ENCODE results near the gene MAN1C1.

MAN1C1 gene

DNA sequence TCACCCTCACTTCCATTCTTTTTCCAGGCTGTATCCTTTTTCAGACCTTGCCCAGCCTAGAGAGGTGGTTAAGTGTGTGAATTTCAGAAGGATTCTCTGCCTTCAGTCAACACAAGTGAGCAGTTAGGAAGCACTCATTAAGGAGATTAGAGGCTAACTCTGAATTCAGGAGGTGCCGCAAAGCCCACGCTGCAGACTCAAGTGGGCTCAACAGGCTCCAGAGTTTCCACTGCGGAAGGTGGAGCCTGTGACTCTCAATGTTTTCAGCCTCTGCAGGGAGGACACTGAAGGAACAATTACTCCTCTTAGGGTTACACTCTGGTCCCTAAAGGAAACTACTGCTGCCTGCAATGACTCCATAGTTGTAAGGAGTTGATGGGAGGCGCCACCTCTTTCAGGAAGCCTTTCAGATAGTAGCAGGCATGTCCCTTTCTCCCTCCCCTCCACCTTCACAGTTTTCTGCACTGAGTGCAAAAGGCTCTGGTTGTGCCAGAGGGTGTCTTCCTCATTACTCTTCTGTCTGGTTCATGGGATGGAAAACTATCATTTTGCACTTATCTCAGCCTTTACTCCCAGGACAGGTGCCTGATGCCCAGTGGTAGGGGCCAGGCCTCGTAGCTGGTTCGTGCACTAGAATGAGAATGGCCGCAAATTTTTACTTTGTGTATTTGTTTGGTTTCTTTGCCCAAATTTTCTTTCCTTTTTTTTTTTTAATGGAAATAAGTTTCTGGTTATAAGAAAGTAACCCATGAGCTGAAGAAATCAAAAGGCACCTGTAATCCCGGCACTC is 128.2 kb downstream of the MAN1C1 start (continued):
- TF ChIP-seq, protein P1, sequence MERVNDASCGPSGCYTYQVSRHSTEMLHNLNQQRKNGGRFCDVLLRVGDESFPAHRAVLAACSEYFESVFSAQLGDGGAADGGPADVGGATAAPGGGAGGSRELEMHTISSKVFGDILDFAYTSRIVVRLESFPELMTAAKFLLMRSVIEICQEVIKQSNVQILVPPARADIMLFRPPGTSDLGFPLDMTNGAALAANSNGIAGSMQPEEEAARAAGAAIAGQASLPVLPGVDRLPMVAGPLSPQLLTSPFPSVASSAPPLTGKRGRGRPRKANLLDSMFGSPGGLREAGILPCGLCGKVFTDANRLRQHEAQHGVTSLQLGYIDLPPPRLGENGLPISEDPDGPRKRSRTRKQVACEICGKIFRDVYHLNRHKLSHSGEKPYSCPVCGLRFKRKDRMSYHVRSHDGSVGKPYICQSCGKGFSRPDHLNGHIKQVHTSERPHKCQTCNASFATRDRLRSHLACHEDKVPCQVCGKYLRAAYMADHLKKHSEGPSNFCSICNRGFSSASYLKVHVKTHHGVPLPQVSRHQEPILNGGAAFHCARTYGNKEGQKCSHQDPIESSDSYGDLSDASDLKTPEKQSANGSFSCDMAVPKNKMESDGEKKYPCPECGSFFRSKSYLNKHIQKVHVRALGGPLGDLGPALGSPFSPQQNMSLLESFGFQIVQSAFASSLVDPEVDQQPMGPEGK (CRISPR knock-in tag; IDR thresholded peaks at IDR 0.05; ENCODE audit: borderline replicate concordance): no peak
- TF ChIP-seq ESRRG (CRISPR knock-in tag; IDR thresholded peaks at IDR 0.05) (no peak), ZNF565 (CRISPR knock-in tag; conservative IDR thresholded peaks at IDR 0.05; ENCODE audit: low read depth) (no peak), CSDC2 (CRISPR knock-in tag; IDR thresholded peaks at IDR 0.05) (no peak), PPARA (CRISPR knock-in tag; IDR thresholded peaks at IDR 0.05; ENCODE audit: borderline replicate concordance) (no peak)

DNA sequence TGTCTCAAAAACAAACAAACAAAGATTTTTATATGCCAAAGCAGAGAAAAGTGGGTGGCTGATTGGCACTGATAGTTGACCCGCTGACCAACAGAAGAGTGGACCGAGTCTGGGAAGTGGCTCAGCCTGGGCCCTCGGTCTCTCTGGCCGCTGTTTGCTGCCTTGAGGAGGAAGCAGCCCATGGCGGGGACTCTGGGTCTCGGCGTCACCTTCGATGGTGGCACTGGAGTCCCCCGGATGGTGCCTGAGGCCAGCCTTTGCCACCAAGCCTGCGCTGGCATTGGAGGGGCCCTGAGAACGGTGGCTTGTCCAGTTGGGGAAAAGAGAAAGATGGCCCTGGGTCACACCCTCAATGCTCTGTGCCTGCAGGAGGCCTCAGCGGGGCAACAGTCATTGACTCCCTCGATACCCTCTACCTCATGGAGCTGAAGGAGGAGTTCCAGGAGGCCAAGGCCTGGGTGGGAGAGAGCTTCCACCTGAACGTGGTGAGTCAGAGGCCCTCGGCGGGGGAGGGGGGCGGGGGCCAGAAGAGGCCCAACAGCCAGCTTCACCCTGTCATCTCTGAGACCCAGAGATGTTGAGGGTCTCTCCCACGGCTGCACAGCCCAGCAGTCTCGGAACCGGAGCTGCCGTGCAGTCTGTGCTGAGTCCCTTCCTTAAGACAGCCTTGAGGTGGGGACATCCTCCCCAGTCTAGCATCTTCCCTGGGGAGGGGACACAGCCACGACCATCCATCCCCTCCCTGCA is 129.9 kb downstream of the MAN1C1 start:
- no peak for ATAC-seq
- TF ChIP-seq, protein P2, sequence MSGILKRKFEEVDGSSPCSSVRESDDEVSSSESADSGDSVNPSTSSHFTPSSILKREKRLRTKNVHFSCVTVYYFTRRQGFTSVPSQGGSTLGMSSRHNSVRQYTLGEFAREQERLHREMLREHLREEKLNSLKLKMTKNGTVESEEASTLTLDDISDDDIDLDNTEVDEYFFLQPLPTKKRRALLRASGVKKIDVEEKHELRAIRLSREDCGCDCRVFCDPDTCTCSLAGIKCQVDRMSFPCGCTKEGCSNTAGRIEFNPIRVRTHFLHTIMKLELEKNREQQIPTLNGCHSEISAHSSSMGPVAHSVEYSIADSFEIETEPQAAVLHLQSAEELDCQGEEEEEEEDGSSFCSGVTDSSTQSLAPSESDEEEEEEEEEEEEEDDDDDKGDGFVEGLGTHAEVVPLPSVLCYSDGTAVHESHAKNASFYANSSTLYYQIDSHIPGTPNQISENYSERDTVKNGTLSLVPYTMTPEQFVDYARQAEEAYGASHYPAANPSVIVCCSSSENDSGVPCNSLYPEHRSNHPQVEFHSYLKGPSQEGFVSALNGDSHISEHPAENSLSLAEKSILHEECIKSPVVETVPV (CRISPR knock-in tag; IDR thresholded peaks at IDR 0.05): no peak
- TF ChIP-seq OSR1 (CRISPR knock-in tag; IDR thresholded peaks at IDR 0.05) (no peak), SNAI2 (CRISPR knock-in tag; IDR thresholded peaks at IDR 0.05) (no peak), GLIS3 (CRISPR knock-in tag; IDR thresholded peaks at IDR 0.05) (no peak), ZNF8 (CRISPR knock-in tag; IDR thresholded peaks at IDR 0.05) (no peak), ZFP3 (CRISPR knock-in tag; IDR thresholded peaks at IDR 0.05) (no peak), TOX (CRISPR knock-in tag; IDR thresholded peaks at IDR 0.05; ENCODE audit: borderline replicate concordance) (no peak), ESRRG (CRISPR knock-in tag; IDR thresholded peaks at IDR 0.05) (no peak), ZNF70 (CRISPR knock-in tag; IDR thresholded peaks at IDR 0.05) (no peak), TCF4 (CRISPR knock-in tag; IDR thresholded peaks at IDR 0.05; ENCODE audit: borderline replicate concordance) (no peak), ZC3H10 (CRISPR knock-in tag; IDR thresholded peaks at IDR 0.05) (no peak)
- TF ChIP-seq, protein P3, sequence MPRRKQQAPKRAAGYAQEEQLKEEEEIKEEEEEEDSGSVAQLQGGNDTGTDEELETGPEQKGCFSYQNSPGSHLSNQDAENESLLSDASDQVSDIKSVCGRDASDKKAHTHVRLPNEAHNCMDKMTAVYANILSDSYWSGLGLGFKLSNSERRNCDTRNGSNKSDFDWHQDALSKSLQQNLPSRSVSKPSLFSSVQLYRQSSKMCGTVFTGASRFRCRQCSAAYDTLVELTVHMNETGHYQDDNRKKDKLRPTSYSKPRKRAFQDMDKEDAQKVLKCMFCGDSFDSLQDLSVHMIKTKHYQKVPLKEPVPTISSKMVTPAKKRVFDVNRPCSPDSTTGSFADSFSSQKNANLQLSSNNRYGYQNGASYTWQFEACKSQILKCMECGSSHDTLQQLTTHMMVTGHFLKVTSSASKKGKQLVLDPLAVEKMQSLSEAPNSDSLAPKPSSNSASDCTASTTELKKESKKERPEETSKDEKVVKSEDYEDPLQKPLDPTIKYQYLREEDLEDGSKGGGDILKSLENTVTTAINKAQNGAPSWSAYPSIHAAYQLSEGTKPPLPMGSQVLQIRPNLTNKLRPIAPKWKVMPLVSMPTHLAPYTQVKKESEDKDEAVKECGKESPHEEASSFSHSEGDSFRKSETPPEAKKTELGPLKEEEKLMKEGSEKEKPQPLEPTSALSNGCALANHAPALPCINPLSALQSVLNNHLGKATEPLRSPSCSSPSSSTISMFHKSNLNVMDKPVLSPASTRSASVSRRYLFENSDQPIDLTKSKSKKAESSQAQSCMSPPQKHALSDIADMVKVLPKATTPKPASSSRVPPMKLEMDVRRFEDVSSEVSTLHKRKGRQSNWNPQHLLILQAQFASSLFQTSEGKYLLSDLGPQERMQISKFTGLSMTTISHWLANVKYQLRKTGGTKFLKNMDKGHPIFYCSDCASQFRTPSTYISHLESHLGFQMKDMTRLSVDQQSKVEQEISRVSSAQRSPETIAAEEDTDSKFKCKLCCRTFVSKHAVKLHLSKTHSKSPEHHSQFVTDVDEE (CRISPR knock-in tag; IDR thresholded peaks at IDR 0.05): no peak

DNA sequence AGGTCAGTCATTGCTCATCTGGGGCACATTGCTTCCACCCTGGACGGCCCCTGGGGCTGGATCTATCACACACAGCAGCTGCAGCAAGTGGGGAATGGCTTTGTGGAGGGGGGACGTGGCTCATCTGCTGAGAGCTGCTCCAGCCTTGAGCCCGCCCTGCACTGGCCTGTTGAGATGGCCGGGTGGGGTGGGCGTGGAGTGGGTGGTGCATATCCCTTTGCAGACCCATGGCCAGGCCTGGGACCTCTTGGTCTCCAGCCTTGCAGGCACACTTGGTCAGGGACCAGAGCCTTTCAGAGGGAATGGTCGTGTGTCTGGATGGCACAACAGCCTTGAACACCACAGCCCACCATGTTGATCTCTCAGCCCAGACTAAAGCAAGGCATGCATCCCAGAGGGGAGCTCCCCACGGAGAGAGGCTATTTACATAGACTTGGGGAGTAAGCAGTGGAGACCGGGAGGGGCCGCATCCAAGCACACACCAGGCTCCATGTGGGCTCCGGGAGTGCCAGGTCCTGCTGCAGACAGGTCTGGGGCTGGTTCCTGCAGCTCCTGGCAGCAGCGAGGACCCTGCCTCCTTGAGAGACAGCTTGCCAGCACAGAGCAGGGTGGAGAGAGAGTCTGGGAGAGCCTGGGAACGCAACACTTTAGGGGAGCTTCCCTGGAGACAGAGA is 130.6 kb downstream of the MAN1C1 start:
- TF ChIP-seq BACH2 (CRISPR knock-in tag; IDR thresholded peaks at IDR 0.05; ENCODE audit: borderline replicate concordance) (no peak), ZNF70 (CRISPR knock-in tag; IDR thresholded peaks at IDR 0.05) (no peak), ZC3H10 (CRISPR knock-in tag; IDR thresholded peaks at IDR 0.05) (no peak), ZFP30 (CRISPR knock-in tag; IDR thresholded peaks at IDR 0.05) (no peak), ISL1 (CRISPR knock-in tag; IDR thresholded peaks at IDR 0.05) (no peak)
- TF ChIP-seq, protein P1 (CRISPR knock-in tag; IDR thresholded peaks at IDR 0.05; ENCODE audit: borderline replicate concordance): no peak
- TF ChIP-seq, protein P4, sequence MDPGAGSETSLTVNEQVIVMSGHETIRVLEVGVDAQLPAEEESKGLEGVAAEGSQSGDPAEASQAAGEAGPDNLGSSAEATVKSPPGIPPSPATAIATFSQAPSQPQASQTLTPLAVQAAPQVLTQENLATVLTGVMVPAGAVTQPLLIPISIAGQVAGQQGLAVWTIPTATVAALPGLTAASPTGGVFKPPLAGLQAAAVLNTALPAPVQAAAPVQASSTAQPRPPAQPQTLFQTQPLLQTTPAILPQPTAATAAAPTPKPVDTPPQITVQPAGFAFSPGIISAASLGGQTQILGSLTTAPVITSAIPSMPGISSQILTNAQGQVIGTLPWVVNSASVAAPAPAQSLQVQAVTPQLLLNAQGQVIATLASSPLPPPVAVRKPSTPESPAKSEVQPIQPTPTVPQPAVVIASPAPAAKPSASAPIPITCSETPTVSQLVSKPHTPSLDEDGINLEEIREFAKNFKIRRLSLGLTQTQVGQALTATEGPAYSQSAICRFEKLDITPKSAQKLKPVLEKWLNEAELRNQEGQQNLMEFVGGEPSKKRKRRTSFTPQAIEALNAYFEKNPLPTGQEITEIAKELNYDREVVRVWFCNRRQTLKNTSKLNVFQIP (CRISPR knock-in tag; IDR thresholded peaks at IDR 0.05; ENCODE audit: borderline replicate concordance, low read depth): no peak
- ATAC-seq: no peak

All from SK-N-SH treated with all-trans-retinoic acid at 6 μM for 48 hours (cell line).